Transverse colon (tissue), 4 donors: ENCODE data around the gene RBM46.

Source experiments
- EP300 ChIP-seq: sonication (generic); formaldehyde crosslinking; IDR thresholded peaks from one replicate; pipeline ENCODE4 v1.6.1; 2017; ENCODE audit warnings: antibody characterized with exemption, low read depth
- POLR2A ChIP-seq: fragments of 450-650 bp; IDR thresholded peaks from one replicate; pipeline ENCODE4 v1.6.1; 2016; ENCODE audit warnings: antibody characterized with exemption, mild to moderate bottlenecking, moderate library complexity
- POLR2AphosphoS5 ChIP-seq, 3 donors: sonication (generic); formaldehyde crosslinking; IDR thresholded peaks; one replicate each; pipeline ENCODE4 v1.6.1; 2016; ENCODE audit warnings: antibody characterized with exemption in 3 of 3
- TF ChIP-seq, protein P1 (sequence below), 5 experiments: fragments of 200-600 bp in 3 of 5; fragments of 450-650 bp in 2 of 5; sonication (generic) in 3 of 5; IDR thresholded peaks; 1 replicate in 2 of 5; 2 replicates in 3 of 5; pipeline ENCODE4 v1.5.1; 2016 to 2017; ENCODE audit warnings: antibody characterized with exemption in 5 of 5, inconsistent platforms in 3 of 5, mild to moderate bottlenecking in 2 of 5, moderate library complexity in 1 of 5

DNA sequence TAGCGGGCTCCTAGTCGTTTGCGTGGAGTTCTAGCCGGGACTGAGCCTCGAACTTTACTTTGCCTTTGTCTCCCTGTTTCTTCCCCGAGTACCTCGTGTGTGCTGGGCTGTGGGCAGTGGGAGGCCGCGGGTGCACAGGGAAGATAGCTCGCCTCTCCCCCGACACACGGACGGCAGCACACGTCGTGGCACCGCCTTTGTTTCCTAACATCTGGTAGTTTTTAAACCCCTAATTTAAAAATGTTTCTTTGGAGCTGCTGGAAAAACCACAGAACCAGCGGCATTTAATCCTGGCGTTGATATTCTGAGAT is 866 bp downstream of the RBM46 start:
- TF ChIP-seq EP300 (no peak), POLR2A (no peak), POLR2AphosphoS5 (IDR thresholded peaks at IDR 0.05) (no peak)
- TF ChIP-seq, protein P1, sequence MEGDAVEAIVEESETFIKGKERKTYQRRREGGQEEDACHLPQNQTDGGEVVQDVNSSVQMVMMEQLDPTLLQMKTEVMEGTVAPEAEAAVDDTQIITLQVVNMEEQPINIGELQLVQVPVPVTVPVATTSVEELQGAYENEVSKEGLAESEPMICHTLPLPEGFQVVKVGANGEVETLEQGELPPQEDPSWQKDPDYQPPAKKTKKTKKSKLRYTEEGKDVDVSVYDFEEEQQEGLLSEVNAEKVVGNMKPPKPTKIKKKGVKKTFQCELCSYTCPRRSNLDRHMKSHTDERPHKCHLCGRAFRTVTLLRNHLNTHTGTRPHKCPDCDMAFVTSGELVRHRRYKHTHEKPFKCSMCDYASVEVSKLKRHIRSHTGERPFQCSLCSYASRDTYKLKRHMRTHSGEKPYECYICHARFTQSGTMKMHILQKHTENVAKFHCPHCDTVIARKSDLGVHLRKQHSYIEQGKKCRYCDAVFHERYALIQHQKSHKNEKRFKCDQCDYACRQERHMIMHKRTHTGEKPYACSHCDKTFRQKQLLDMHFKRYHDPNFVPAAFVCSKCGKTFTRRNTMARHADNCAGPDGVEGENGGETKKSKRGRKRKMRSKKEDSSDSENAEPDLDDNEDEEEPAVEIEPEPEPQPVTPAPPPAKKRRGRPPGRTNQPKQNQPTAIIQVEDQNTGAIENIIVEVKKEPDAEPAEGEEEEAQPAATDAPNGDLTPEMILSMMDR (IDR thresholded peaks at IDR 0.05) = no peak
